WTC11 (cell line): ENCODE results near the gene ZNF512B. TPM values are rescaled to one million over a fixed set of nuclear protein-coding genes. Genes with fewer than 3 reads are reported as not detected.

Source experiments
- ATAC-seq: fragments of 200-7000 bp; cut with Tn5 transposase; 2 replicates; pipeline ENCODE4 v1.10.0; 2021; ENCODE audit warnings: mild to moderate bottlenecking, moderate library complexity
- CTCF ChIA-PET: fragments of 300-600 bp; sonication (Branson Sonifier 250); formaldehyde crosslinking; loops from one replicate; lab custom pipeline; 2021; ENCODE audit warnings: antibody characterized with exemption; lab: Charles Lee
- POLR2A ChIA-PET: fragments of 350-600 bp; sonication (Branson Sonifier 250); formaldehyde crosslinking; loops from one replicate; lab custom pipeline; 2021; ENCODE audit warnings: antibody characterized with exemption; lab: Charles Lee
- DNase-seq: peaks from one replicate; pipeline ENCODE4 v3.0.0; 2021; ENCODE audit warnings: low spot score
- H3K27ac Mint-ChIP-seq: 2 replicates; pipeline ENCODE4 v1.8.0; 2021; ENCODE audit warnings: mixed read lengths
- H3K27me3 Mint-ChIP-seq: 2 replicates; pipeline ENCODE4 v1.8.0; 2021; ENCODE audit warnings: low read depth, mild to moderate bottlenecking, moderate library complexity, mixed read lengths
- H3K36me3 Mint-ChIP-seq: 2 replicates; pipeline ENCODE4 v1.8.0; 2021; ENCODE audit warnings: mixed read lengths
- H3K4me1 Mint-ChIP-seq: 2 replicates; pipeline ENCODE4 v1.8.0; 2022; ENCODE audit warnings: mixed read lengths
- H3K4me3 Mint-ChIP-seq: 2 replicates; pipeline ENCODE4 v1.8.0; 2021; ENCODE audit warnings: mild to moderate bottlenecking, moderate library complexity, mixed read lengths
- H3K9me3 Mint-ChIP-seq: 2 replicates; pipeline ENCODE4 v1.8.0; 2021; ENCODE audit warnings: mixed read lengths
- CBFB ChIP-seq: sonication (generic); formaldehyde crosslinking; IDR thresholded peaks from 2 replicates; pipeline ENCODE4 v1.8.1; 2022; ENCODE audit warnings: mild to moderate bottlenecking, low read depth, missing genetic modification reagents
- EMX1 ChIP-seq: fragments of 250-450 bp; sonication (Bioruptor Pico); IDR thresholded peaks from 2 replicates; pipeline ENCODE4 v1.8.0; 2021; ENCODE audit warnings: mild to moderate bottlenecking
- FOXJ3 ChIP-seq: sonication (generic); formaldehyde crosslinking; IDR thresholded peaks from 2 replicates; pipeline ENCODE4 v1.9.0; 2021; ENCODE audit warnings: missing genetic modification reagents, mild to moderate bottlenecking, borderline replicate concordance
- FOXP1 ChIP-seq: sonication (generic); formaldehyde crosslinking; IDR thresholded peaks from 2 replicates; pipeline ENCODE4 v1.8.0; 2022; ENCODE audit warnings: missing genetic modification reagents, mild to moderate bottlenecking, moderate library complexity, borderline replicate concordance
- NFE2L1 ChIP-seq: sonication (generic); formaldehyde crosslinking; IDR thresholded peaks from 2 replicates; pipeline ENCODE4 v1.8.1; 2023; ENCODE audit warnings: missing genetic modification reagents
- NFYB ChIP-seq: sonication (generic); formaldehyde crosslinking; conservative IDR thresholded peaks from 2 replicates; pipeline ENCODE4 v1.8.0; 2022; ENCODE audit warnings: low read depth, missing genetic modification reagents
- NR1H2 ChIP-seq: sonication (generic); formaldehyde crosslinking; IDR thresholded peaks from 2 replicates; pipeline ENCODE4 v1.9.0; 2021; ENCODE audit warnings: mild to moderate bottlenecking, moderate library complexity, missing genetic modification reagents
- NR3C1 ChIP-seq: sonication (generic); formaldehyde crosslinking; conservative IDR thresholded peaks from 2 replicates; pipeline ENCODE4 v1.8.1; 2023; ENCODE audit warnings: low read depth, mild to moderate bottlenecking, missing genetic modification reagents
- RORB ChIP-seq: fragments of 250-450 bp; sonication (Bioruptor Pico); IDR thresholded peaks from 2 replicates; pipeline ENCODE4 v1.9.0; 2021; ENCODE audit warnings: mild to moderate bottlenecking
- SMAD4 ChIP-seq: sonication (generic); formaldehyde crosslinking; IDR thresholded peaks from 2 replicates; pipeline ENCODE4 v1.8.0; 2022; ENCODE audit warnings: mild to moderate bottlenecking, missing genetic modification reagents
- SOX15 ChIP-seq: fragments of 250-450 bp; sonication (Bioruptor Pico); IDR thresholded peaks from 2 replicates; pipeline ENCODE4 v1.9.0; 2021; ENCODE audit warnings: mild to moderate bottlenecking
- TCF7 ChIP-seq: sonication (generic); formaldehyde crosslinking; IDR thresholded peaks from 2 replicates; pipeline ENCODE4 v1.8.0; 2022; ENCODE audit warnings: mild to moderate bottlenecking, low read depth, missing genetic modification reagents, moderate library complexity
- ZNF263 ChIP-seq: sonication (generic); formaldehyde crosslinking; IDR thresholded peaks from 2 replicates; pipeline ENCODE4 v1.8.1; 2022; ENCODE audit warnings: low read depth, mild to moderate bottlenecking, moderate library complexity, missing genetic modification reagents
- ZNF423 ChIP-seq: fragments of 250-450 bp; sonication (Bioruptor Pico); IDR thresholded peaks from 2 replicates; pipeline ENCODE4 v2.1.2; 2022; ENCODE audit warnings: mild to moderate bottlenecking, moderate library complexity
- total RNA-seq: library from RNA; stranded (reverse); gene quantifications from 3 replicates; pipeline ENCODE4 v1.2.3, GENCODE V29; 2021
- TF ChIP-seq, protein P1 (sequence below): sonication (generic); formaldehyde crosslinking; IDR thresholded peaks from 2 replicates; pipeline ENCODE4 v1.8.0; 2022; ENCODE audit warnings: mild to moderate bottlenecking, missing genetic modification reagents
- TF ChIP-seq, protein P2 (sequence below): sonication (generic); formaldehyde crosslinking; IDR thresholded peaks from 2 replicates; pipeline ENCODE4 v1.8.1; 2022; ENCODE audit warnings: low read depth, mild to moderate bottlenecking, moderate library complexity, missing genetic modification reagents, borderline replicate concordance
- TF ChIP-seq, protein P3 (sequence below): fragments of 250-450 bp; sonication (Bioruptor Pico); IDR thresholded peaks from 2 replicates; pipeline ENCODE4 v1.9.0; 2021; ENCODE audit warnings: mild to moderate bottlenecking, borderline replicate concordance
- TF ChIP-seq, protein P4 (sequence below): sonication (generic); formaldehyde crosslinking; IDR thresholded peaks from 2 replicates; pipeline ENCODE4 v1.8.1; 2023; ENCODE audit warnings: mild to moderate bottlenecking, missing genetic modification reagents

The ZNF512B gene
- total RNA-seq, 1 experiment from 2014 or later = 23.3 TPM

DNA sequence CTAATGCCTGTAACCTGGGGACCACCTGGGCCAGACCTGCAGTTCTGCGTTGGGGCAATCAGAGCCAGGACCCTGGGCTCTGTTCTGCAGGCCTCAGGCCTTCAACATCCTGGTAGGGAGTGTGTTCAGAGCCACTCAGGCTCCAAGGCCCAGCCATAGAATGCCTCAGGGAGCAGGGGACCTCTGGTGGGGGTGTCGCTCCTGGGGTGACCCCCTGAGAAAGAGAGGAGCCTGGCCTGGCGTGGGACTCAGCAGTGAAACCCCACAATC lies 26.0 kb downstream of the ZNF512B start:
- CTCF ChIA-PET = interaction anchor here (2.1 kb wide), 1 partner anchor 10 kb away, joined by 11 read pairs; no protein-coding TSS in a partner anchor
- peaks cover 11% of the 10 kb centered on the region for H3K36me3 Mint-ChIP-seq
- H3K27ac Mint-ChIP-seq = no peak overlapping the region
- peaks cover 8% of the 10 kb centered on the region for H3K4me1 Mint-ChIP-seq
- H3K27me3 Mint-ChIP-seq = no peaks in the 10 kb centered on the region
- DNase-seq (no peak), ATAC-seq (no peak)
- H3K4me3 Mint-ChIP-seq = no peak overlapping the region
- H3K9me3 Mint-ChIP-seq = 0 out of 2 replicates have a peak, but pooled peaks cover 3% of the 10 kb centered on the region
- POLR2A ChIA-PET = no interaction called here
- no peak for TF ChIP-seq SMAD4
- no peak for TF ChIP-seq FOXJ3 (CRISPR knock-in tag)
- TF ChIP-seq RORB (CRISPR knock-in tag) = no peak
- TF ChIP-seq NFYB (CRISPR knock-in tag) = no peak
- no peak for TF ChIP-seq NR1H2 (CRISPR knock-in tag)
- TF ChIP-seq, protein P1, sequence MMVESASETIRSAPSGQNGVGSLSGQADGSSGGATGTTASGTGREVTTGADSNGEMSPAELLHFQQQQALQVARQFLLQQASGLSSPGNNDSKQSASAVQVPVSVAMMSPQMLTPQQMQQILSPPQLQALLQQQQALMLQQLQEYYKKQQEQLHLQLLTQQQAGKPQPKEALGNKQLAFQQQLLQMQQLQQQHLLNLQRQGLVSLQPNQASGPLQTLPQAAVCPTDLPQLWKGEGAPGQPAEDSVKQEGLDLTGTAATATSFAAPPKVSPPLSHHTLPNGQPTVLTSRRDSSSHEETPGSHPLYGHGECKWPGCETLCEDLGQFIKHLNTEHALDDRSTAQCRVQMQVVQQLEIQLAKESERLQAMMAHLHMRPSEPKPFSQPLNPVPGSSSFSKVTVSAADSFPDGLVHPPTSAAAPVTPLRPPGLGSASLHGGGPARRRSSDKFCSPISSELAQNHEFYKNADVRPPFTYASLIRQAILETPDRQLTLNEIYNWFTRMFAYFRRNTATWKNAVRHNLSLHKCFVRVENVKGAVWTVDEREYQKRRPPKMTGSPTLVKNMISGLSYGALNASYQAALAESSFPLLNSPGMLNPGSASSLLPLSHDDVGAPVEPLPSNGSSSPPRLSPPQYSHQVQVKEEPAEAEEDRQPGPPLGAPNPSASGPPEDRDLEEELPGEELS (CRISPR knock-in tag) = no peak
- no peak for TF ChIP-seq SOX15 (CRISPR knock-in tag)
- no peak for TF ChIP-seq EMX1 (CRISPR knock-in tag)
- TF ChIP-seq TCF7 = no peak

DNA sequence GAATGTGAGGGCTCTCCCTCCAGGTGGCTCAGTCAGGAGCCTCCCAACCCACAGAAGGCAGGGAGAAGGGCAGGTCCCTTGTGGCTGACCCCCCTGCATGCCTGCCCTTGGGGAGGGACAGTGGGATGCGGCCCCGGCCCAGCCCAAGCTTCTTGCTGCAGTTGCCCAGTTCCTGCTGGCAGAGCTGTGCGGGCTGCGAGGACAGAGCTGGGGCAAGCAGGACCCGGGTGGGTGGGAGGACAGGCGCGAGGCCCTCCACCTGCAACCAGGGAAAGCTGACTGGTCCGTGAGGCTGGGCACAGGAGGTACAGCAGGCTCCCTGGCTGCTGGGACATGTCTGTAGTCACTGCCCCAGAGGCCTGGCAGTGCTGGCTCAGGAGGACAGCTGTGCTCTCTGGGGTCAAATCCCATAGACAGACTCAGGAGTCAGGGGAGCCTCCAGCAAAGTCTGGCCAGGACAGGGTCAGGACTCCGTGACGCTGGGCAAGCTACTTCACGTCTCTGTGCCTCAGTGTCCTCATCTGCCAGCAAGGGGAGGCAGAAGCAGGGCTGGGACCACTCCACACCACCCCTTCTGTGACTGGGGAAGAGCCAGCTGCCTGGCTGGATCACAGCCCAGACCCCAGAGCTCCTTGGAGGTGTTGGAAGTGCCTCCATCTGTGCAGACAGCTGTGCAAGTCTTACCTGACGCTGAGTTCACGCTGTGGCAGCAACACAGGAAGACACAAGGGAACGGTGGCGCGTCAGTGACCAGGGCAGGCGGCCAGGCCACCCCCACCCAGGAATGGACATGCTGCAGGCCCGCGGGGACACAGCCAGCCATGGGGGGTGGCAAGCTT lies 26.5 kb downstream of the ZNF512B start:
- H3K36me3 Mint-ChIP-seq = peaks cover 9% of the 10 kb centered on the region
- ChIA-PET CTCF (interaction anchor here (0.7 to 3.6 kb wide), 5 partner anchors 9 to 37 kb away, joined by 3 to 19 read pairs (median 3); partner anchors contain the start of genes SAMD10 and UCKL1), POLR2A (interaction anchor here (0.5 kb wide), 1 partner anchor 1604 kb away, joined by 7 read pairs; no protein-coding TSS in a partner anchor)
- H3K4me1 Mint-ChIP-seq = peaks cover 4% of the 10 kb centered on the region
- no peak overlapping the region for H3K27ac Mint-ChIP-seq
- TF ChIP-seq NR3C1 (no peak), CBFB (CRISPR knock-in tag) (no peak), ZNF263 (CRISPR knock-in tag) (no peak)
- no peak overlapping the region for H3K4me3 Mint-ChIP-seq
- no peaks in the 10 kb centered on the region for H3K27me3 Mint-ChIP-seq
- 0 out of 2 replicates have a peak, but pooled peaks cover 2% of the 10 kb centered on the region for H3K9me3 Mint-ChIP-seq
- no peak for ATAC-seq
- DNase-seq = no peak

DNA sequence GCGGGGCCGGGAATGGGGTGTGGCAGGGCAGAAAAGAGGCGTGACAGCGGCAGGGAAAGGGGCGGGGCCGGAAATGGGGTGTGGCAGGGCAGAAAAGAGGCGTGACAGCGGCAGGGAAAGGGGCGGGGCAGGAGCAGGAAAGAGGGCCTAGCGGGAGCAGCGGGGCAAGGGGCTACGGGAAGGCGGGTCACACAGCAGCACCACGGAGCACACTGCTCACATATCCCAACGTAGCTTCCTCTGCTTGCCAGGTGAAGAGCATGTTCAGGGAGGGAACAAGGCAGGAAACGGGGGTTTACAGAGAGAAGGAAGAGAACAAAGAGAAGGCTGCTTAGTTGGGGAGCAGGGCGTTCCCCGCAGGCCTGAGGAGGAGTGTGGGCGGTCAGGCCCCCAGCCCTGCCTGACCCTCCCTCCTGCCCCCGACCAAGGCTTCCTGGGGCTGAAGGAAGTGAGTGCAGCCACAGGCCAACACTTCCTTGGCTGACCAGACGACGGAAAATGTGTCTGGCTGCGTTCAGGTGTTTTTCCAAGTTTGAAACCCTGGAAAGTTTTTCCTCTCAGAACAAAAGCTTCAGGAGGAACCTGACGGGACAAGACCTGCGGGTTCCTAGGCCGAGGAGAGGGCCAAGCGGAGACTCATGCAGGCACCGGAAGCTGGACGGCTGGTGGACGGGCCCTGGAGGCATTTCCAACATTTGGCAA lies 27.3 kb downstream of the ZNF512B start:
- POLR2A ChIA-PET = interaction anchor here (0.7 kb wide), 1 partner anchor 15 kb away, joined by 3 read pairs; no protein-coding TSS in a partner anchor
- TF ChIP-seq, protein P2, sequence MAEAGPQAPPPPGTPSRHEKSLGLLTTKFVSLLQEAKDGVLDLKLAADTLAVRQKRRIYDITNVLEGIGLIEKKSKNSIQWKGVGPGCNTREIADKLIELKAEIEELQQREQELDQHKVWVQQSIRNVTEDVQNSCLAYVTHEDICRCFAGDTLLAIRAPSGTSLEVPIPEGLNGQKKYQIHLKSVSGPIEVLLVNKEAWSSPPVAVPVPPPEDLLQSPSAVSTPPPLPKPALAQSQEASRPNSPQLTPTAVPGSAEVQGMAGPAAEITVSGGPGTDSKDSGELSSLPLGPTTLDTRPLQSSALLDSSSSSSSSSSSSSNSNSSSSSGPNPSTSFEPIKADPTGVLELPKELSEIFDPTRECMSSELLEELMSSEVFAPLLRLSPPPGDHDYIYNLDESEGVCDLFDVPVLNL = no peak
- TF ChIP-seq FOXP1 (CRISPR knock-in tag) = no peak
- TF ChIP-seq, protein P3, sequence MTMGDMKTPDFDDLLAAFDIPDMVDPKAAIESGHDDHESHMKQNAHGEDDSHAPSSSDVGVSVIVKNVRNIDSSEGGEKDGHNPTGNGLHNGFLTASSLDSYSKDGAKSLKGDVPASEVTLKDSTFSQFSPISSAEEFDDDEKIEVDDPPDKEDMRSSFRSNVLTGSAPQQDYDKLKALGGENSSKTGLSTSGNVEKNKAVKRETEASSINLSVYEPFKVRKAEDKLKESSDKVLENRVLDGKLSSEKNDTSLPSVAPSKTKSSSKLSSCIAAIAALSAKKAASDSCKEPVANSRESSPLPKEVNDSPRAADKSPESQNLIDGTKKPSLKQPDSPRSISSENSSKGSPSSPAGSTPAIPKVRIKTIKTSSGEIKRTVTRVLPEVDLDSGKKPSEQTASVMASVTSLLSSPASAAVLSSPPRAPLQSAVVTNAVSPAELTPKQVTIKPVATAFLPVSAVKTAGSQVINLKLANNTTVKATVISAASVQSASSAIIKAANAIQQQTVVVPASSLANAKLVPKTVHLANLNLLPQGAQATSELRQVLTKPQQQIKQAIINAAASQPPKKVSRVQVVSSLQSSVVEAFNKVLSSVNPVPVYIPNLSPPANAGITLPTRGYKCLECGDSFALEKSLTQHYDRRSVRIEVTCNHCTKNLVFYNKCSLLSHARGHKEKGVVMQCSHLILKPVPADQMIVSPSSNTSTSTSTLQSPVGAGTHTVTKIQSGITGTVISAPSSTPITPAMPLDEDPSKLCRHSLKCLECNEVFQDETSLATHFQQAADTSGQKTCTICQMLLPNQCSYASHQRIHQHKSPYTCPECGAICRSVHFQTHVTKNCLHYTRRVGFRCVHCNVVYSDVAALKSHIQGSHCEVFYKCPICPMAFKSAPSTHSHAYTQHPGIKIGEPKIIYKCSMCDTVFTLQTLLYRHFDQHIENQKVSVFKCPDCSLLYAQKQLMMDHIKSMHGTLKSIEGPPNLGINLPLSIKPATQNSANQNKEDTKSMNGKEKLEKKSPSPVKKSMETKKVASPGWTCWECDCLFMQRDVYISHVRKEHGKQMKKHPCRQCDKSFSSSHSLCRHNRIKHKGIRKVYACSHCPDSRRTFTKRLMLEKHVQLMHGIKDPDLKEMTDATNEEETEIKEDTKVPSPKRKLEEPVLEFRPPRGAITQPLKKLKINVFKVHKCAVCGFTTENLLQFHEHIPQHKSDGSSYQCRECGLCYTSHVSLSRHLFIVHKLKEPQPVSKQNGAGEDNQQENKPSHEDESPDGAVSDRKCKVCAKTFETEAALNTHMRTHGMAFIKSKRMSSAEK (CRISPR knock-in tag) = no peak
- no peak for TF ChIP-seq ZNF423 (CRISPR knock-in tag)
- TF ChIP-seq, protein P4, sequence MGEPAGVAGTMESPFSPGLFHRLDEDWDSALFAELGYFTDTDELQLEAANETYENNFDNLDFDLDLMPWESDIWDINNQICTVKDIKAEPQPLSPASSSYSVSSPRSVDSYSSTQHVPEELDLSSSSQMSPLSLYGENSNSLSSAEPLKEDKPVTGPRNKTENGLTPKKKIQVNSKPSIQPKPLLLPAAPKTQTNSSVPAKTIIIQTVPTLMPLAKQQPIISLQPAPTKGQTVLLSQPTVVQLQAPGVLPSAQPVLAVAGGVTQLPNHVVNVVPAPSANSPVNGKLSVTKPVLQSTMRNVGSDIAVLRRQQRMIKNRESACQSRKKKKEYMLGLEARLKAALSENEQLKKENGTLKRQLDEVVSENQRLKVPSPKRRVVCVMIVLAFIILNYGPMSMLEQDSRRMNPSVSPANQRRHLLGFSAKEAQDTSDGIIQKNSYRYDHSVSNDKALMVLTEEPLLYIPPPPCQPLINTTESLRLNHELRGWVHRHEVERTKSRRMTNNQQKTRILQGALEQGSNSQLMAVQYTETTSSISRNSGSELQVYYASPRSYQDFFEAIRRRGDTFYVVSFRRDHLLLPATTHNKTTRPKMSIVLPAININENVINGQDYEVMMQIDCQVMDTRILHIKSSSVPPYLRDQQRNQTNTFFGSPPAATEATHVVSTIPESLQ (CRISPR knock-in tag) = no peak
- TF ChIP-seq NFE2L1 (CRISPR knock-in tag) = no peak

More for the DNA sequence above, 27.3 kb downstream of the ZNF512B start:
- H3K27me3 Mint-ChIP-seq = no peaks in the 10 kb centered on the region
- CTCF ChIA-PET = interaction anchor here (0.7 to 3.6 kb wide), 5 partner anchors 9 to 38 kb away, joined by 3 to 19 read pairs (median 3); partner anchors contain the start of genes SAMD10 and UCKL1
- peaks cover 8% of the 10 kb centered on the region for H3K36me3 Mint-ChIP-seq
- H3K9me3 Mint-ChIP-seq = no peaks in the 10 kb centered on the region
- peaks cover 6% of the 10 kb centered on the region for H3K4me1 Mint-ChIP-seq
- peak overlapping the region; percentile 47 for H3K4me3 Mint-ChIP-seq
- DNase-seq (peak; percentile 87), ATAC-seq (peak; percentile 60)
- peak overlapping the region; percentile 95 for H3K27ac Mint-ChIP-seq
